ENCODE measurements around the gene BAG5. TPM values are rescaled to one million over a fixed set of nuclear protein-coding genes. Genes with fewer than 3 reads are reported as not detected.

The BAG5 gene
- total RNA-seq, 1 experiment from 2014 or later: 22.6 TPM

DNA sequence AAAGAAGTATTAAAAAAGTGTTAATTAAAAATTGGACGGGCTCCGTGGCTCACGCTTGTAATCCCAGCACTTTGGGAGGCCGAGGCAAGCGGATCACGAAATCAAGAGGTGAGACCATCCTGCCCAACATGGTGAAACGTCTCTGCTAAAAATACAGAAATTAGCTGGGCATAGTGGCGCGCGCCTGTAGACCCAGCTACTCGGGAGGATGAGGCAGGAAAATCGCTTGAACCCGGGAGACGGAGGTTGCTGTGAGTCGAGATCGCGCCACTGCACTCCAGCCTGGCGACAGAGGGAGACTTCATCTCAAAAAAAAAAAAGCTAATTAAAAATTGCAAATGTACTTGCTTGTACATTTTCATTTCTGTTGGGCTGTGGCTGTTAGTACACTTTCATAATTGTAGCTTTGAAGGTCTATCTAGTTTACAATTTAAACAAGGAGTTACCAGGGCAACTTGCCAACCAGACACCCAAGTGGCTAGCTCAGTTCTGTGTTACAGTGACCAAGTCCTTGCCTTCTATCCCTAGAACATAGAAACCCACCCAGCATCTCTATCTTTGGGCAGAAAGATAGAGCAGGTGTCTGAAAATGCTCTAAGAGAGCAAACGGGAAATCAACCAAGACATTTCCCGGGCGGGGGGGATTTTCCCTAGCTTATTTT, 1.5 kb upstream of the BAG5 start:
- no peak for DNase-seq (ENCODE audit: low read depth)

- DNase-seq (ENCODE audit: low read depth): no peak
These were observed 766 bp upstream of the BAG5 start for GRCh38 chr14:103563226-103563620.

- peak; percentile 33 for DNase-seq (ENCODE audit: low read depth)
These were observed 353 bp downstream of the BAG5 start for GRCh38 chr14:103562179-103562428.

- peak; percentile 46 for DNase-seq (ENCODE audit: low read depth)
These were observed 877 bp downstream of the BAG5 start for GRCh38 chr14:103561381-103562178.

DNA sequence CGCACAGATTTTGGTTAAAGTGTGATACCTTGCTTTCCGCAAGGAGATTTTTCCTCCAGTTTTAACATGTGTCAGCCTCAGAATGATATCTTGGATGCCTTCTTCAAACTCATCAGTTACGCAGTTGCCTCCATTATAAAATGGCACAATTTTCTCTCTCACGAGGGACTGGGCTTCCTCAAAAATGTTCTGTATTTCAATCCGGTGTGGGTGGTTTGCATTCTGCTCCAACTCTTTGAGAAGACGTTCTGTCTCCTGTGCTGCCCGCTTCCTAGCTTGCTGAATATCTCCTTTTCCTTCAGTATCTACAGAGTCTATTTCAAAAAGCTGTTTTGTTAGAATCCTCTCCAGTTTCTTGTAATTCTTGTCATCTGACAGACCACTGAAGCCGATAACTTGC, 1.8 kb downstream of the BAG5 start:
- DNase-seq (ENCODE audit: low read depth): no peak

GRCh38 chr14:103559766-103560165, 2.7 kb downstream of the BAG5 start:
- no peak for DNase-seq (ENCODE audit: low read depth)

DNA sequence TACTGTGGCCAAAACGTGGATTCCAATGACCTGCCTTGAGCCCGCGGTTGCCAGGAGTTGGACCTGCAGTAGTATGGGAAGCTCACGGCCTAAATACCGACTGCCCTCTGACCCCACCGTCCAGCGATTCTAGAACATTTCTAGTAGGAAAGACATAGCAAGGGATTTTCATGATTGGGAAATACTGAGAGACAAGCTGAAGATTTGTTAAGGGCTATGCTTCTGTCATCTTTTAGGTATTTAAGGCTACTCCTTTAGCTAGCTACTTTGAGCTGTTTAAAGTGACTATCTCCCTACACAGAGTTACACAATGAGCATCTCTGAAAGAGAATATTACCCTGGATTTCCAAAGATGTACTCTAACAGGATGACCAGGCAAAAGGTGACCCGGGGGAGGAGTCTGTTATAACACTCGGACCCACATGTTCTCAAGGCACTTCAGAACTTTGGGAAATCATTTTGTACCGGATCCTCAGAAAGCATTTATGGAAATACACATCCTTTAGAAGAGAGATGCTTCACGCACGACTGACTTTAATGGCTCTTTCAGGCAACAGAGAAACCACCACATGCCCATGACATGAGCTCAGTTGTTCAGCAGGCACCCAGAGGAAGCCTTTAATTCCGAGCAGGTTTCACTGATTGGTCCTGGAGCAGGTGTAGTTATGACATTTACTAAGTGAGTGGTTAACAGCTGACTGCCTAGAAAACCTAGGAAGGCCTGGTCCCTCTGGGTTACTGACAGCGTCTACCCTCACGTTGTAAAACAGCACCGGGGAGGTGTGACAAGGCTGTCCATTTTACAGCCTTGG, 4.2 kb downstream of the BAG5 start:
- peak; percentile 91 for DNase-seq (ENCODE audit: low read depth)

DNA sequence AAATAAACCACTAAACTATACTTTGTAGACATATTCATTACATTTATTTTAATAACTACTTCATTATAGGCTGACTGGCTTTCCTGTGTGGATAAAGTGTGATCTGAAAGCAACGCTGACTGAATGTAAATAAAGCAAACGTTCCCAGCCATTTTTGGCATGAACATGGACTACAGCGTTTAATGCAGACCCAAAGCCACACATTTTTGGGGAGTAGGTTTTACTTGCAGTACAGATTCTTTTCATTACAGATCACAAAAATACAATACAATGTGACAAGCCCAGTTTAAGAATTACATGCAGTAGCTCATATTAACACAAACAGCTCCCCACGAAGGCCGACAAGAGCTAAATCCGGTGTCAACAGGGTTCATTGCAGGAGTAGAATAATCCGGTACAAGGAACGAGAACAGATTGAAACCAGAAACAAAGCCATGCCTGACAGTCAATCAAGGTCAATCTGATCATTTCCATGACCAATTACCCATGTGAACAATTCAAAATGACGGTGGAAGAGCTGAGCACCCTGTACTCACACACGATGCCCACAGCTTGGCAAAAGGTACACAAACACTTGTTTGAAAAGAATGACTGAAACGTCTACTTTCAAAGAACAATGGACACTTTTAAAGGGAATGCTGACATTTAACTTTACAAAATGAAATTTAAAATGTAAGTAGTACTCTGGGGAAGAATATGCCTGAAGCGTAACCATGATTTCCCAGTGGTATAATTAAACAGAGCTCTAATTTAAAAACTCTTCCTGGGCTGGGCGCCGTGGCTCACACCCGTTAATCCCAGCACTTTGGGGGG, 5.3 kb downstream of the BAG5 start:
- no peak for DNase-seq (ENCODE audit: low read depth)

DNA sequence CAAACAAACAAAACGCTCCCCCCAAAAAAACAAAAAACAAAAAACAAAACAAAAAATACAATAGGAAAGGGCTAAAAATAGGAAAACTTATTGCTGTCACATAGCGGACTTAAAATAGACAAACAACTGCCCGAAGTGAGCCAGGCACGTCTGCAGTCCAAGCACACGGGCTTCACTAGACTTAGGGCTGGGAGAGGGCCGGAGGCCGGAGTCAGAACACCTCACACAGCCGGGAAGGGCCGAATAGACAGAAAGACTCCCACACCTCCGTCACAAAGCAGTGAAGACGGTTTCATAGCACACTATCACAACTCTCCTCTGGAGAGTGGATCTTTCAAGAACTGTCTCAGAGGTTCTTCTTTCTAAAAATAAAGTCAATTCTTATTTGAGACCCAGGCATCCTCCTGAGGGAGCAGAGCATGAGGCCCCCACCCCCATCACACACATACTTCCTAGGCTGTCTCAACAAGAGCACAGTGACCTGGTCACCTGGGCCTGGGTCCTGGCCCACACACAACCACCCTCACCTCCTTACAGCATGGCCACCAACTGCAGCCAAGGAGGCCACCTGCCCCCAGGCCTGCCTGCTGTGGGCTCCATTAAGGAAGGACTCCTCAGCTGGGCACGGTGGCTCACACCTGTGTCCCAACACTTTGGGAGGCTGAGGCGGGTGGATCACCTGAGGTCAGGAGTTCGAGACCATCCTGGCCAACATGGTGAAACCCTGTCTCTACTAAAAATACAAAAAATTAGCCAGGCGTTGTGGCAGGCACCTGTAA, 6.7 kb downstream of the BAG5 start:
- DNase-seq (ENCODE audit: low read depth): no peak

GRCh38 chr14:103552846-103553210, 9.6 kb downstream of the BAG5 start:
- no peak for DNase-seq (ENCODE audit: low read depth)

DNA sequence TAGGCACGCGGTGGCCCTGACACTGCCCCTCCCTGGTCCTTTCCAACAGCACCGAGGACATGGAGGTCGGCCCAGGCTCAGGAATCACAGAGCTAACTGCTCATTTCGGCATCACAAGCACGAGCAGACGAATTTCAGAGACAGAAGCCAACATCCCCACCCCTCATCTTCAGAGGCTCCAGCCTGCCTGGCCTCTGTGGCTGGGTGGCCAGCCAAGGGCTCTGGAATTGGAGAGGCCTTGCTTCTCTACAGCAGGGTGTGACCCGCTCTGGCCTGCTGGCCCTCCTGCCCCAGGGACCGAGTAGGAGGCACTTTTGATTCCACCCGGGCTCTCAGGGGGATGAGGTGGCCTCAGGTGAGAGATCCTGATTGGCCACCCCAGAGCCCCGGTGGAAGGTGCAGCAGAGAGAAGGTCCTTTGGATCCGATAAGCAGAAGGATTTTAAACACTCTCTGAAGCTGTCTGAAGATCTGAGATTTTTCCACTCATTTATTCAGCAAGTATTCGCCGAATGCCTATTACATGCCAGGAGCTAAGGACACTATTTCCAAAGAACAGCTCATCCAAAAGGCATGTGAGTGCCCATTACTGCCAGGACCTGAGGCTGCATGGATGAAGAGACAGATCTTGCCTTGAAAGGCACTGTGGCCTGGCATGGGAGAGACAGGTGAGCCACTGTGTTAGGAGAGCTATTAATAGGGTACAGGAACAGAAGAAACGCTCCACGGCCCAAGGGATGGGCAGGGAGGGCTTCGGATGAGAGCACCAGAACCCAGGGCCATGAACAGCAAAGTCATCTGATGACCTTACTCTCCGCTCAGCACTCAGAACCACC, 10.2 kb downstream of the BAG5 start:
- peak; percentile 87 for DNase-seq (ENCODE audit: low read depth)

- DNase-seq (ENCODE audit: low read depth): no peak
These were observed 11.1 kb downstream of the BAG5 start for GRCh38 chr14:103551338-103551762.

DNA sequence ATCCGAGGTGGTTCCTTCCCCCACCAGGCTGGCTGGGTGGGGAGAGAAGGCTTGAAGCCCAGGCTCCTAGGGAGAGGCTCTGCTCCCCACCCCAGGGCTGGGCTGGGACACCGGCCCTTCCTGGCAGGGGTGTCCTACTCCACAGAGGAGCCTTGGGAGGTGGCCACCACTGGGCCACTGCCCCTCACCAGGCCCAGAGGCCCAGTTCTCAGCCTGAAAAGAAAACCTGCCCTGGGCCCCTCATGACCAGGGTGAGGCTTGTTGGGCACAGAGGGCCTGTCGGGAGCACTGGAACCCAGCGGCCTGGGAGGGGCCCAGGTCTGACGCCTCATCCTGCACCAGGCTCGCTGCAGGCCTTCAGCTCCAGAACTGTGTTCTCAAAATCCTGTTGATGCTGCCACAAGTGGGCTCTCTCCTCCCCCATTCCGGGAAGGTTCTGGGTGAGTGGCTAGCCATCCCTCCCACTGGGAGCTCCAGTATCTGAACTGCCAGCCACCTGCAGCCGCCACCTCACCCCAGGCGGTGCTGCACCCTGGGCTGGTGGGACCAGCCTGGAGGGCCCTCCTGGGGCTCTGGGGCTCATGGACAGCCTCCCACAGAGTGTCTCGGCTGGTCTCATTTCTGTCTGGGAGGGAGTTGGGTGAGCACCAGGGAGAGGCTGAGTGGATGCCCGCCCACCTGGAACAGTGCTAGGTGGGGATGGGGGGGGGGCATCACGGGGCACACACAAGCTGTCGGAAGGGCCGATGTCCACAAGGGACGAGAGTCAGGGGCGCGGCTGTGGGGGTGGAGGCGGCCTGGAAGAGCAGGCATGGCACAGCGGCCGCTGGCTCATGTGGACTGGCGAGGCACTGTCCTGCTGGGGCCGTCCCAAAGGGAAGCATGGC, 11.8 kb downstream of the BAG5 start:
- no peak for DNase-seq (ENCODE audit: low read depth)

- DNase-seq (ENCODE audit: low read depth): no peak
These were observed 12.8 kb downstream of the BAG5 start for GRCh38 chr14:103549361-103550311.

GRCh38 chr14:103548463-103549351, 13.8 kb downstream of the BAG5 start:
- DNase-seq (ENCODE audit: low read depth): no peak

GRCh38 chr14:103547941-103548462, 14.5 kb downstream of the BAG5 start:
- no peak for DNase-seq (ENCODE audit: low read depth)

- no peak for DNase-seq (ENCODE audit: low read depth)
These were observed 15.0 kb downstream of the BAG5 start for GRCh38 chr14:103547455-103547940.

All from M059J (cell line).